Keratinocyte (primary cell): ENCODE data around the gene ASIC1. TPM values are rescaled to one million over a fixed set of nuclear protein-coding genes. Genes with fewer than 3 reads are reported as not detected.

Experiments used
- DNase-seq: peaks from one replicate; pipeline ENCODE4 v3.0.0-alpha.2; 2011; ENCODE audit warnings: low read depth, missing footprints, low spot score
- FAIRE-seq: peaks from 2 replicates; lab custom pipeline; 2011; peaks lifted over from hg19 to GRCh38; lab: Jason Lieb, UNC
- H2AFZ ChIP-seq: 2 replicates; pipeline ENCODE4 v1.6.0; 2012; ENCODE audit warnings: low read length, control low read depth, inconsistent platforms; ENCODE audit not compliant: control insufficient read depth
- H3K27ac ChIP-seq: 2 replicates; pipeline ENCODE4 v1.5.1; 2011; ENCODE audit warnings: low read length; ENCODE audit not compliant: control insufficient read depth, insufficient read depth
- H3K27me3 ChIP-seq: 3 replicates; pipeline ENCODE4 v1.6.0; 2011; ENCODE audit warnings: low read length; ENCODE audit not compliant: control insufficient read depth, insufficient read depth; ENCODE audit errors: extremely low read depth
- H3K36me3 ChIP-seq, 2 experiments: 2 replicates in 1 of 2; 3 replicates in 1 of 2; pipeline ENCODE4 v1.5.1; 2011; ENCODE audit warnings: low read length in 2 of 2, mild to moderate bottlenecking in 1 of 2; ENCODE audit not compliant: control insufficient read depth in 2 of 2, insufficient read depth in 2 of 2; ENCODE audit errors: extremely low read depth in 1 of 2
- H3K4me1 ChIP-seq: 3 replicates; pipeline ENCODE4 v1.5.1; 2011; ENCODE audit warnings: low read length; ENCODE audit not compliant: control insufficient read depth, insufficient read depth; ENCODE audit errors: extremely low read depth
- H3K4me2 ChIP-seq: 3 replicates; pipeline ENCODE4 v1.6.0; 2011; ENCODE audit warnings: low read depth, low read length; ENCODE audit not compliant: control insufficient read depth, insufficient read depth; ENCODE audit errors: extremely low read depth
- H3K4me3 ChIP-seq, 3 experiments: fragments of 200-600 bp in 1 of 3; sonication (generic) in 1 of 3; 2 replicates in 2 of 3; 3 replicates in 1 of 3; pipeline ENCODE4 v1.5.1; 2011 to 2016; ENCODE audit warnings: low read length in 3 of 3, mild to moderate bottlenecking in 3 of 3, control low read depth in 2 of 3, inconsistent platforms in 1 of 3, low read depth in 1 of 3, mixed read lengths in 1 of 3, mixed run types in 1 of 3, moderate library complexity in 1 of 3; ENCODE audit not compliant: control insufficient read depth in 2 of 3, insufficient read depth in 2 of 3; ENCODE audit errors: extremely low read depth in 1 of 3
- H3K79me2 ChIP-seq: 2 replicates; pipeline ENCODE4 v1.6.0; 2012; ENCODE audit warnings: low read length; ENCODE audit not compliant: control insufficient read depth, insufficient read depth
- H3K9ac ChIP-seq: 3 replicates; pipeline ENCODE4 v1.6.0; 2011; ENCODE audit warnings: low read length; ENCODE audit not compliant: control insufficient read depth, insufficient read depth; ENCODE audit errors: extremely low read depth
- H3K9me1 ChIP-seq: 3 replicates; pipeline ENCODE4 v1.6.0; 2011; ENCODE audit warnings: low read length; ENCODE audit not compliant: control insufficient read depth, insufficient read depth; ENCODE audit errors: extremely low read depth
- H3K9me3 ChIP-seq: 2 replicates; pipeline ENCODE4 v1.5.1; 2012; ENCODE audit warnings: low read depth, low read length; ENCODE audit not compliant: control insufficient read depth
- H4K20me1 ChIP-seq: 3 replicates; pipeline ENCODE4 v1.6.0; 2011; ENCODE audit warnings: low read length; ENCODE audit not compliant: control insufficient read depth, insufficient read depth; ENCODE audit errors: extremely low read depth
- CTCF ChIP-seq, 3 experiments: IDR thresholded peaks in 1 of 3; conservative IDR thresholded peaks in 1 of 3; optimal IDR thresholded peaks in 1 of 3; 2 replicates in 2 of 3; 3 replicates in 1 of 3; pipeline versions ENCODE3 to v1.5.1; 2011; ENCODE audit warnings: low read length in 3 of 3, mild to moderate bottlenecking in 3 of 3, moderate library complexity in 2 of 3, control low read depth in 1 of 3, inconsistent platforms in 1 of 3; ENCODE audit not compliant: insufficient read depth in 2 of 3; ENCODE audit errors: extremely low read depth in 1 of 3
- EZH2 ChIP-seq: IDR thresholded peaks from one replicate; pipeline ENCODE4 v1.6.1; 2012; ENCODE audit warnings: inconsistent platforms, mild to moderate bottlenecking, low read length, moderate library complexity
- dilution Hi-C: fragments of 300-500 bp; cut with MboI; formaldehyde crosslinking; loops from one replicate; pipeline ENCODE4 v1.7.0; 2020; ENCODE audit warnings: low sequenced_read_pairs; ENCODE audit not compliant: extremely low pct_ligation_motif_present
- polyA plus RNA-seq, 5 experiments: library from polyadenylated mRNA; depleted of rRNA in 3 of 5; stranded (reverse) in 3 of 5; stranded (forward) in 1 of 5; unstranded in 1 of 5; fragments of >200 nt; gene quantifications; 1 replicate in 1 of 5; 2 replicates in 3 of 5; 3 replicates in 1 of 5; pipeline versions ENCODE4 v1.2.1 to v1.2.3, GENCODE V29; 2011 to 2012; ENCODE audit warnings: missing spikeins in 2 of 5, low read depth in 1 of 5, low replicate concordance in 1 of 5

ASIC1 gene
- polyA plus RNA-seq, 1 donor (not counting 4 experiments of a cell fraction or from before 2014, with no cell fraction given), result 5.7 TPM

DNA sequence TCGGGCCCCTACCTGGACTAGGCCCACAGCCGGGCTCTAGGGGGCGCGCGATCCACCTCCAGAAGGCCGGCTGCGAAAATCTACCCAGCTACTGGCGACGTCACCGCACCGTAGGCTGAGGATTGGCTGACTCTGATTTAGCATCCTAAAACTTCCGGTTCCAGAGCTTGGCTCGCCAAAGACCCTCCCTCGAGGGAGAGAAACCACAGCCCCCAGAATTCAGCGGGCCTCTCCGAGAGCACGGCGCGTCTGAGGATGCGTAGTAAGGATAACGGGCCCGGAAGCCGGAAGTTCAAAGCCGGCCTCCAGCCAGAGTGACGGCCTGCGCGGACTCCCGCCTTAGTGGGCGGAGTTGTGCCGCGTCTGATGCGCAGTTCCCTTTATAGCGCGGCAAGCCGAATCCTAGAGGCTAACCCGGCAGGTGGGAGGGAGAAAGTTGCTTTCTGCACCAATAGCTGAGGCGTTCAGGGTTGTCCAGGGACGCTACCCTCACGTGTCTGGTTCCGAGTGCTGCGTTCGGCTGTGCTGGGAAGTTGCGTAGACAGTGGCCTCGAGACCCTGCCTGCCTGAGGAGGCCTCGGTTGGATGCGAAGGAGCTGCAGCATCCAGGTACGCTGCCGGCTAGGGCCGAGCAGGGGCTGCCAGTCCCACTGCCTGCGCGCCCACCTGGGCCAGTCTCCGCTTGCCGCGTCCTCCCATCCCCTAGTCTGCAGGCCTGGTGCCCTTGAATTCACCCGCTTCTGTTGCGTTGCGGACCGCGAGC lies 54.5 kb downstream of the ASIC1 start, which contains the start of gene COX14:
TSS of gene COX14 (plus strand) at position 544 of the 763 bp plus-strand sequence. CDS start 7,808 bp downstream, outside the sequence.
- no peaks in the 10 kb centered on the region for H3K9me3 ChIP-seq
- H4K20me1 ChIP-seq, result no peaks in the 10 kb centered on the region
- DNase-seq, result peak; percentile 93
- H3K4me3 ChIP-seq, result peak within 1 kb of the TSS; percentile 83 to 99 (median 98)
- dilution Hi-C loops, result no loop called here
- no peaks in the 10 kb centered on the region for H3K27me3 ChIP-seq
- peak within 1 kb of the TSS; percentile 97 for H2AFZ ChIP-seq
- peaks cover 37% of the 10 kb centered on the region for H3K79me2 ChIP-seq
- H3K36me3 ChIP-seq, result peaks cover 0 to 2% of the 10 kb centered on the region in 2 experiments
- H3K27ac ChIP-seq, result peak within 1 kb of the TSS; percentile 82
- TF ChIP-seq EZH2, result no peak
- peak in 2 of 3 experiments; percentile 90 to 97 for TF ChIP-seq CTCF (optimal IDR thresholded peaks at IDR 0.05 in 1 of 3, IDR thresholded peaks at IDR 0.05 in 1 of 3, conservative IDR thresholded peaks at IDR 0.05 in 1 of 3; ENCODE audit: extremely low read depth in 1 of 3, insufficient read depth in 2 of 3, low read length in 3 of 3)
- peaks cover 20% of the 10 kb centered on the region for H3K4me1 ChIP-seq
- H3K9ac ChIP-seq, result peak within 1 kb of the TSS; percentile 92
- peak within 1 kb of the TSS; percentile 84 for H3K4me2 ChIP-seq
- peak; percentile 79 for FAIRE-seq
- H3K9me1 ChIP-seq, result no peaks in the 10 kb centered on the region

DNA sequence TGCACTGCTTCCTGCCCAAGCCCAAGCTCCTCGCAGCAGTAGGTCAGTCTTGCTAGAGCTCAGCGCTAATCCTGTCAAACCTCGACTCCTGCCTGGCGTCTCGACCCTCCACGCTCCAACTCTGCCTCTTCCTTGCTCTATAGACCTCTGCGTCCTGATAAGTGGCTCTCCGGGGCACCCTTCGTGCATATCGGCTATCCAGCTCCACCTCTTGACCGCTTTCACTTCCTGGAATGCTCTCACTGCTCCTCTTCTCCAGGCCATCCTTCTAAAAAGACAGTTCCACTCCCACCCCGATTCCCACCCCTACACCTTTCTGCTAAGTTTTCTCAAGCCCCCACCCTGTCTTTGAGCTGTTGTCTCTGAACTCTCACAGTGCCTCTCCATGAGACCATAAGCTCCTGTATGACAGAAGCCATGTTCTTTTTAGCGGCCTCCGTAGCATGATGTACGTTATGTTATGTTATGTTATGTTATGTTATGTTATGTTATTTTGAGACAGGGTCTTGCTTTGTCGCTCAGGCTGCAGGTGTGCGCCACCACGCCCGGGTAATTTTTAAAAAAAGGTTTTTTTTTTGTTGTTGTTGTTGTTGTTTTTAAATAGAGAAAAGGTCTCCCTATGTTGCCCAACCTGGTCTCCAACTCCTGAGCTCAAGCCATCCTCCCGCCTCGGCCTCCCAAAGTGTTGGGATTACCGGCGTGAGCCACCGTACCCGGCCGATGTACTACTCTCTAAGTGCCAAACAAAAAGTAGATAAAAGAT lies 55.2 kb downstream of the ASIC1 start:
- H3K36me3 ChIP-seq, result peaks cover 2 to 5% of the 10 kb centered on the region in 2 experiments
- no peaks in the 10 kb centered on the region for H3K9me3 ChIP-seq
- peaks cover 20% of the 10 kb centered on the region for H3K4me1 ChIP-seq
- no peak for TF ChIP-seq CTCF (optimal IDR thresholded peaks at IDR 0.05 in 1 of 3, IDR thresholded peaks at IDR 0.05 in 1 of 3, conservative IDR thresholded peaks at IDR 0.05 in 1 of 3; ENCODE audit: extremely low read depth in 1 of 3, insufficient read depth in 2 of 3, low read length in 3 of 3)
- no peak for TF ChIP-seq EZH2
- no peaks in the 10 kb centered on the region for H3K27me3 ChIP-seq
- FAIRE-seq (no peak), DNase-seq (no peak)
- H3K4me2 ChIP-seq, result peak overlapping the region; percentile 84
- dilution Hi-C loops, result no loop called here
- peak overlapping the region; percentile 83 to 99 (median 98) for H3K4me3 ChIP-seq
- H2AFZ ChIP-seq, result peak overlapping the region; percentile 97
- peak overlapping the region; percentile 92 for H3K9ac ChIP-seq
- H3K27ac ChIP-seq, result peak overlapping the region; percentile 82
- H3K79me2 ChIP-seq, result peaks cover 42% of the 10 kb centered on the region
- no peaks in the 10 kb centered on the region for H4K20me1 ChIP-seq
- no peaks in the 10 kb centered on the region for H3K9me1 ChIP-seq
